Left lung (tissue), 10 donors: ENCODE measurements around the gene POLR1E. TPM values are rescaled to one million over a fixed set of nuclear protein-coding genes. Genes with fewer than 3 reads are reported as not detected.
A peak's percentile ranks its signal among the peaks of the same experiment; 100 is the strongest.
"Not testable (repeated sequence)": the region's sequence is repeated elsewhere in the genome, so short reads cannot be mapped to it uniquely, and the experiment has no call there.

Source experiments
- ATAC-seq: fragments of 200-7000 bp; cut with Tn5 transposase; one replicate; pipeline ENCODE4 v1.9.1; 2020; ENCODE audit warnings: moderate library complexity
- DNase-seq, 4 donors: peaks; one replicate each; pipeline ENCODE4 v3.0.0-alpha.2; 2013 to 2020
- H3K27ac ChIP-seq, 2 donors: fragments of 200-600 bp; sonication (generic) in 1 of 2; one replicate each; pipeline versions ENCODE4 v1.5.0 to v1.8.0; 2020 to 2021
- H3K27me3 ChIP-seq, 2 donors: fragments of 200-600 bp; sonication (generic) in 1 of 2; one replicate each; pipeline versions ENCODE4 v1.5.0 to v1.8.0; 2020 to 2021
- H3K36me3 ChIP-seq, 2 donors: fragments of 200-600 bp; sonication (generic) in 1 of 2; one replicate each; pipeline versions ENCODE4 v1.5.0 to v1.8.0; 2020 to 2021
- H3K4me1 ChIP-seq, 2 donors: fragments of 200-600 bp; one replicate each; pipeline ENCODE4 v1.8.0; 2021
- H3K4me3 ChIP-seq, 2 donors: fragments of 200-600 bp; sonication (generic) in 1 of 2; one replicate each; pipeline versions ENCODE4 v1.5.0 to v1.8.0; 2020 to 2021; ENCODE audit warnings: mild to moderate bottlenecking in 1 of 2
- H3K9me3 ChIP-seq, 2 donors: fragments of 200-600 bp; sonication (generic) in 1 of 2; one replicate each; pipeline versions ENCODE4 v1.5.0 to v1.8.0; 2020 to 2021
- CTCF ChIP-seq, 2 donors: fragments of 200-600 bp; sonication (generic) in 1 of 2; IDR thresholded peaks; one replicate each; pipeline versions ENCODE4 v1.5.0 to v1.8.0; 2021; ENCODE audit warnings: antibody characterized with exemption in 2 of 2
- intact Hi-C, 2 donors: fragments of 100-400 bp; cut with DNase I; formaldehyde crosslinking; loops; one replicate each; pipeline versions ENCODE4 v1.11.2 to v1.14.2; 2022
- polyA plus RNA-seq, 6 donors: library from polyadenylated mRNA; unstranded; fragments of 120-200 nt; gene quantifications; one replicate each; pipeline ENCODE4 v1.2.1, GENCODE V29; 2013; ENCODE audit not compliant: insufficient read length in 6 of 6
- total RNA-seq, 2 donors: library from RNA; stranded (reverse); fragmentation: NEBNext Ultra II Directional; extraction: Animal tissue kit (Norgen Biotek cat#: 25700); gene quantifications; one replicate each; pipeline ENCODE4 v1.2.1, GENCODE V29; 2021
- donor health status: DM: no; HTN: yes; CAD: no.
- donor health status: DM: no; HTN: no; CAD: no.

Gene POLR1E
- total and polyA plus RNA-seq, 8 donors: 14.3 to 31.1 (median 28.3) TPM

GRCh38 chr9:37468620-37469019, 17.1 kb upstream of the POLR1E start:
- Histone ChIP-seq H3K4me3 (no peak overlapping the region), H3K27ac (no peak overlapping the region), H3K4me1 (peaks cover 5 to 18% of the 10 kb centered on the region in 2 donors), H3K36me3 (no peaks in the 10 kb centered on the region), H3K27me3 (no peaks in the 10 kb centered on the region), H3K9me3 (peaks cover 0 to 1% of the 10 kb centered on the region in 2 donors)
- TF ChIP-seq CTCF (IDR thresholded peaks at IDR 0.05): no peak
- intact Hi-C loops: no loop called here
- DNase-seq: no peak
- no peak for ATAC-seq

- intact Hi-C loops: no loop called here
- DNase-seq (no peak), ATAC-seq (peak; percentile 92)
- H3K27me3 ChIP-seq: no peaks in the 10 kb centered on the region
- peaks cover 0 to 18% of the 10 kb centered on the region in 2 donors for H3K9me3 ChIP-seq
- peak overlapping the region; percentile 83 to 84 for H3K27ac ChIP-seq
- H3K4me1 ChIP-seq: no peaks in the 10 kb centered on the region
- peak overlapping the region in 1 of 2 donors; percentile 20 for H3K4me3 ChIP-seq
- no peak for TF ChIP-seq CTCF (IDR thresholded peaks at IDR 0.05)
- no peaks in the 10 kb centered on the region for H3K36me3 ChIP-seq
These were observed 13.6 kb upstream of the POLR1E start for GRCh38 chr9:37471942-37472684.

GRCh38 chr9:37473982-37474381, 11.8 kb upstream of the POLR1E start:
- DNase-seq, H3K27ac ChIP-seq, H3K36me3 ChIP-seq, intact Hi-C loops, H3K4me3 ChIP-seq, ATAC-seq, H3K4me1 ChIP-seq, H3K27me3 ChIP-seq: not testable (repeated sequence)
- H3K9me3 ChIP-seq: peaks cover 0 to 18% of the 10 kb centered on the region in 2 donors

- H3K4me1 ChIP-seq: no peaks in the 10 kb centered on the region
These were observed 11.3 kb upstream of the POLR1E start for GRCh38 chr9:37474438-37474837.

GRCh38 chr9:37476930-37477329, 8.8 kb upstream of the POLR1E start:
- Histone ChIP-seq H3K4me1 (no peaks in the 10 kb centered on the region), H3K4me3 (no peak overlapping the region), H3K9me3 (peaks cover 0 to 18% of the 10 kb centered on the region in 2 donors), H3K36me3 (no peaks in the 10 kb centered on the region), H3K27me3 (peaks cover 0 to 22% of the 10 kb centered on the region in 2 donors), H3K27ac (no peak overlapping the region)
- DNase-seq: no peak
- no peak for TF ChIP-seq CTCF (IDR thresholded peaks at IDR 0.05)
- ATAC-seq: no peak
- intact Hi-C loops: no loop called here

More at GRCh38 chr9:37474438-37474837, 11.3 kb upstream of the POLR1E start:
- TF ChIP-seq CTCF (IDR thresholded peaks at IDR 0.05): no peak
- peaks cover 0 to 18% of the 10 kb centered on the region in 2 donors for H3K9me3 ChIP-seq
- H3K36me3 ChIP-seq: no peaks in the 10 kb centered on the region
- intact Hi-C loops: no loop called here
- DNase-seq (no peak), ATAC-seq (no peak)
- H3K27me3 ChIP-seq: peaks cover 0 to 7% of the 10 kb centered on the region in 2 donors
- no peak overlapping the region for H3K27ac ChIP-seq
- no peak overlapping the region for H3K4me3 ChIP-seq

GRCh38 chr9:37477443-37477842, 8.3 kb upstream of the POLR1E start:
- H3K36me3 ChIP-seq, DNase-seq, H3K4me3 ChIP-seq, H3K27ac ChIP-seq, H3K4me1 ChIP-seq, intact Hi-C loops, ATAC-seq: not testable (repeated sequence)
- peaks cover 0 to 23% of the 10 kb centered on the region in 2 donors for H3K27me3 ChIP-seq
- peaks cover 0 to 18% of the 10 kb centered on the region in 2 donors for H3K9me3 ChIP-seq

DNA sequence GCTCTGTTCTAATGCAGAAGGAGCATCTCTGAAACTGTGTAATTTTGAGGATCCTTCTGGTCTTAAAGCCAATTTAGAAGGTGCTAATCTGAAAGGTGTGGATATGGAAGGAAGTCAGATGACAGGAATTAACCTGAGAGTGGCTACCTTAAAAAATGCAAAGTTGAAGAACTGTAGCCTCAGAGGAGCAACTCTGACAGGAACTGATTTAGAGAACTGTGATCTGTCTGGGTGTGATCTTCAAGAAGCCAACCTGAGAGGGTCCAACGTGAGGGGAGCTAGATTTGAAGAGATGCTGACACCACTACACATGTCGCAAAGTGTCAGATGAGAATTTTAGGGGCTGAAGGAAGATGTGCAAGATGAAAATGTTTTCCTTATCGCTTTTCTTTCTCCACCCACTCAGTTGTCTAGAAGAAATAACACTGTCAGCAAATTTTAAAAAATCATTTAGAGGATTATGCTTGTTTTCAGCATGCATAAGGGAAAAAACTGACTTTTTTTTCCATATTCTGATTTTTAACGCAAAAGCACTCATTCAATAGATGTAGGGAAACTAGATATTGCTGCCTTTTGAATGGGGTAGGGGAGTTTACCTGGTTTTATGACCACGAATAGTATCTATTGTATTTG, 7.6 kb upstream of the POLR1E start:
- H3K4me1 ChIP-seq, H3K36me3 ChIP-seq, DNase-seq, intact Hi-C loops, ATAC-seq, H3K4me3 ChIP-seq, H3K27ac ChIP-seq: not testable (repeated sequence)
- Histone ChIP-seq H3K27me3 (peaks cover 0 to 23% of the 10 kb centered on the region in 2 donors), H3K9me3 (peaks cover 0 to 18% of the 10 kb centered on the region in 2 donors)
